NCI-H345 (cell line): ENCODE measurements around the gene HBQ1.
"Not testable (repeated sequence)": the region's sequence is repeated elsewhere in the genome, so short reads cannot be mapped to it uniquely, and the experiment has no call there.

ENCODE experiments used
- DNase-seq: peaks from one replicate; lab custom pipeline; 2025; lab: John Stamatoyannopoulos, UW

The HBQ1 gene

DNA sequence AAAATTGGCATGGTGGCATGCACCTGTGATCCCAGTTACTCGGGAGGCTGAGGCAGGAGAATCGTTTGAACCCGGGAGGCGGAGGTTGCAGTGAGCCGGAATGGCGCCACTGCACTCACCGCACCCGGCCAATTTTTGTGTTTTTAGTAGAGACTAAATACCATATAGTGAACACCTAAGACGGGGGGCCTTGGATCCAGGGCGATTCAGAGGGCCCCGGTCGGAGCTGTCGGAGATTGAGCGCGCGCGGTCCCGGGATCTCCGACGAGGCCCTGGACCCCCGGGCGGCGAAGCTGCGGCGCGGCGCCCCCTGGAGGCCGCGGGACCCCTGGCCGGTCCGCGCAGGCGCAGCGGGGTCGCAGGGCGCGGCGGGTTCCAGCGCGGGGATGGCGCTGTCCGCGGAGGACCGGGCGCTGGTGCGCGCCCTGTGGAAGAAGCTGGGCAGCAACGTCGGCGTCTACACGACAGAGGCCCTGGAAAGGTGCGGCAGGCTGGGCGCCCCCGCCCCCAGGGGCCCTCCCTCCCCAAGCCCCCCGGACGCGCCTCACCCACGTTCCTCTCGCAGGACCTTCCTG is at the start of gene HBQ1:
HBQ1 (plus strand) TSS at position 359 of the 575 bp plus-strand sequence; CDS start at position 387, 28 bp downstream.
- peak; percentile 28 for DNase-seq

DNA sequence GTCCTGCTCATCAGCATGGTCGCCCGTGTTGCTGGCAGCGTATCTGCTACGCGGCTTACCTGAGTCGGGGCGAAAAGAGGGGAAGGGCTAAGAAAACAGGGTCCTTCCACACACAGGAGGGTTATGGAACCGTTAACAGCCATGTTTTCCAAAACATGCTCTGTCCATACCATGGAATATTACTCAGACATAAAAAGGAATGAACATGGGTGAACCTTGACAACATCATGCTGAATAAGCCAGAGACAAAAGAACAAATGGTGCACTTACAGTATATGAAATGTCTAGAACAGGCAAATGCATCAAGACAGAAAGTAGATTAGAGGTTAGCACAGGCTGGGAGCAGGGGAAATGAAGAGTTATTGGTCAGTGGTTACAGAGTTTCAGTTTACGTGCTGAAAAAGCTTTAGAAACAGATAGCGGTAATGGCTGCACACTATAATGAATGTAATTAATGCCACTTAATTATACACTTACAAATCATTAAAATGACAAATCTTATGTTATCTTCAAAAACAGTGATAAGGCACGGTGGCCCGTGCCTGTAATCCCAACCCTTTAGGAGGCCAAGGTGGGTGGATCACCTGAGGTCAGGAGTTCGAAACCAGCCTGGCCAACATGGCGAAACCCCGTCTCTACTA is 49.6 kb upstream of the HBQ1 start:
- no peak for DNase-seq

DNA sequence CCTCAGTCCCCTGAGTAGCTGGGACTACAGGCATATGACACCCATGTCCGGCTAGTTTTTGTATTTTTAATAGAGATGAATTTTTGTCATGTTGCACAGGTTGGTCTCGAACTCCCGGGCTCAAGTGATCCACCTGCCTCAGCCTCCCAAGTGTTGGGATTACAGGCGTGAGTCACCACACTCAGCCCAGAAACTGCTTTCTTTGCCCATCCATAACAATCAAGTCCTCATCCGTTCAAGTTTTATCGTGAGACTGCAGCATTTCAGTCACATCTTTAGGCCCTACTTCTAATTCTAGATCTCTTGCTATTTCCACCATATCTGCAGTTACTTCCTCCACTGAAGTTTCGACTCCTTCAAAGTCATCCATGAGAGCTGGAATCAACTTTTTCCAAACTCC is 48.1 kb upstream of the HBQ1 start:
- DNase-seq, result no peak

DNA sequence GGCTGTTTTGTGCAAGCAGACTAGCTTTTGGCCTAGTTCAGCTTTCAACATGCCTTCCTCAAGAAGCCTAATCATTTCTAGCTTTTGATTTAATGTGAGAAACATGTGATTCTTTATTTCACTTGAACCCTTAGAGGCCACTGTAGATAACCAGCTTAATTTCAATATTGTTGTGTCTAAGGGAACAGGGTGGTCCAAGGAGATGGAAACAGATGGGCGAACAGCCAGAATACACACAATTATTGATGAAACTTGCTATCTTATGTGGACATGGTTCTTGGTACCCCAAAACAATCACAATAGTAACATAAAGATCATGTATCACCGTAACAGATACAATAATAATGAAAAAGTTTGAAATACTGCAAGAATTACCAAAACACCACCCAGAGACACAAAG is 46.5 kb upstream of the HBQ1 start:
- no peak for DNase-seq

DNA sequence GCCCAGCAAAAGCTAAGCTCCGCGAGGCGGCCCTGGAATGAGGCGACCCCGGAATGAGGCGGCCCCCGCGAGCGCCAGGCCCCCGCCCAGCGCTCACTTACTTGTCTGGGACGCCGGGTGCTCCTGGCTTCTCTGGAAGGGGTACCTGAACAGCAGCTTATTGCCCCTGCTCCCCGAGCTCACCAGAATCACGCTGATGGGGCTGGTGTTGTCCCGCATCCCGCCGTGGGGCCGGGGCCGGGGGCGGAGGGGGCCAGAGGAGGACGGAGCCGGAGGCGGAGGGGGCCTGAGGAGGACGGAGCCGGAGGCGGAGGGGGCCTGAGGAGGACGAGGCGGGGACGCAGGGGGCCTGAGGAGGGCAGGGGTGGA is 42.2 kb upstream of the HBQ1 start:
- no peak for DNase-seq

DNA sequence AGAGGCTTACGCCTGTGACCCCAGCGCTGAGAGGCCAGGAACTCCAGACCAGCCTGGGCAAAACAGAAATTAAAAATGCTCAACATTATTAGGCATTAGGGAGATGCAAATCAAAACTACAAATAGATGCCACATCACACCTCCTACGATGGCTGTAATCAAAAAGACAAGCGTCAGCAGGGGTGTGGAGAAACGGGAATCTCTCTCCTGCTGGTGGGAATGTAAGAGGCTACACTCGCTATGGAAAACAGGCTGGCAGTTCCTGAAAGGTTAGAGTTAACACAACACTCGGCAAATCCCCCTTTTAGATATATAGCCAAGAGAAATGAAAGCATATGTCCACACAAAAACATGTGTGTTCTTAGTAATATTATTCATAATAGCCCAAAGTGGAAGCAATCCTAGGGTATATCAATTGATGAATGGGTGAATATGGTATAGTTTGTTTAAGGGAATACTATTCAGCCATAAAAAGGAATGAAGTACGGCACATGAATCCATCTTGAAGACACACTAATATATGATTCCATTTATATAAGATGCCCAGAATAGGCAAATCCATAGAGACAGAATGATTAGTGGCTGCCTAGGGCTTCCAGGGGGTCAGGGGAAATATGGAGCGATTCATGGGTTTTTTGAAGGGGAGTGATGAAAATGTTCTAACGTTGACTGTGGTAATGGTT is 39.9 kb upstream of the HBQ1 start:
- no peak for DNase-seq

DNA sequence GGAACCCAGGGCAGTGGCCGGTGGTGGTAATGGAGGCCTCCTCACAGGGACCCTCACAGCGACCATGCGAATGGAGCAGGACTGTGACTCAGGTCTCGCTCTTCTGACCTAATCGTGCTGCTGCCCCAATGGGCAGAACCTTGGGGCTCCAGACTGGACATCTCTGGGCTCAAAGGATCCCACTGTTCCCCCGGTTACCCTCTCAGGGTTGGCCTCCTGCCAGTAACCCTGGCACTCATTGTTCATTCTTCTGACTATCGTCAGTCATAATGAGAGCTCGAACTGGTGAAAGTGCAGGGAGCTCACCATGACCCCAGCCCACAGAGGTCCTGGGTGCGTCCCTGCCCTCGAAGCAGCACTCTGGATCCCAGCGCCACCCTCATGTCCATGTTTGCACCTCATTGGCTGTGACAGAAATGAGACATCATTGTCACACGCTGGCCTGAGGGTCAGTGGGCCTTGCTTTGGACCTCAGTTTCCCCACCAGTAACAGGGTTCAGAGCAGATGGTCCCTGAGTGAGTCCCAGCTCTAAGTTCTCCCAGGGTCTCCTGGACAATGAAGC is 37.8 kb upstream of the HBQ1 start:
- DNase-seq, result no peak

DNA sequence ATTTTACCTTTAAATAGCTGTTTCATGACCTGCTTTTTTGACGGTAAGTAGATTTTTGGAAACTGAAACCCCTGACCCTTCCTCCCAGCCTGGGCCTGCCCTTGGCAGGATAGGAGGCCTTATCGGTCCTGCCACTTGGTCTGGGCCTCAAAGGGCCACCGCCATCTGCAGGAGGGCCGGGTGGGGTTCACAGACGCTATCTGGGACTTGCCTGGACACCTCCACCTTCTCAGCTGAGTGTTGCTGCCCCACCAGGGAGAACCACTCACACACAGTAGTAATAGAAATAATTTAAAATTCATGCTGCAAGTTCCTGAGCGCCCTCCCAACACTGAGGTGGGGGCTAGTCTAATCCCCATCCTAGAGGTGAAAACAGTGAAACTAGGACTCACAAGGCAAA is 37.2 kb upstream of the HBQ1 start:
- DNase-seq, result no peak

DNA sequence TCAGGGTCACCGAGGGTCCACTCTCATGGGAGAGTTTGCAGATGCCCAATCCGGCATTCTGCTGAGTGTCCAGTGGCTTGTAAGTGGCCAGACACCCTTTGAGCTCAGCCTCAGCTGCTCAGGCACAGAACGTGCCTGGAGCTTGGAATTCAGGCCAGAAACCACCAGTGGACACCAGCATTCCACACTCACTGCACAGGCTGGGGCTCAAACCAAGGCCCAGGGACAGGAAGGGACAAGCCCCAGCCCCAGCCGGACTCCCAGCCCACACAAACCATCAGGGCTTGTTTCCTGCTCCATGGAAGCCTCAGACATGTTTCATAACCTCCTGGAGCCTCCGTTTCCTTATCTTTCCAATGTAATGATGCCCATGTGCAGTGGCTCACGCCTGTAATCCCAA is 36.8 kb upstream of the HBQ1 start:
- no peak for DNase-seq

DNA sequence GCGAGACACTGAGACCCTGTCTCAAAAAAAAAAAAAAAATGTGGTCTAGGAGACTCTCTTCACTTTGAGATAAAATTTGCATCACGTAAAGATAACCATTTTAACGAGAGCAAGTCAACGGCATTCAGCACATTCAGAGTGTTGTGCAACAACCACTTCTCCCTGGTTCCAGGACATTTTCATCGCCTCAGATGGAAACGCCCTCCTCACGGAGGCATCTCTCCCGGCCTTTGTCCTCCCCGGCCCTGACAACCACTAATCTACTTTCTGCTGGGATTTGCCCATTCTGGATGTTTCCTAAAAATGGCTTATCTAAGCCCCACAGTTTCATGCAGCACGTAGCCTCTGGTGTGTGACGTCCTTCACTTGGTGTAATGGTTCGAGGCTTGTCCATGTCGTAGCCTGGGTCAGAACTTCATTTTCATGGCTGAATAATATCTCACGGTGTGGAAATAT is 35.4 kb upstream of the HBQ1 start:
- no peak for DNase-seq

DNA sequence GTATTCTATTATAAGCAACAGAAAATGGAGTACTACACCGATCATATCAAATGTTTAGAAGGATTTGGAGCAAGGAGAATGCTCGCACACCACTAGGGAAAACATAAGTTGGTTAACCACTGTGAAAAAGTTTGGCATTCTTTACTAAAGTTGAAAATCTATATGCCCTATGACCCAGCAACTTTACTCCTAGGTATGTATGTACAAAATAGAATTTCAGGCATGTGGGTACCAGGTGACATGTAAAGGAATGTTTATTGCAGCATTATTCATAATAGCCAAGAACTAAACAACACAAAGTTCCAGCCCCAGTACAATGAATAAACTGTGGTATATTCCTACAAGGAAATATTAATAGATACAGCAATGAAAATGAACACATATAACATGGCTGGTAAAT is 33.6 kb upstream of the HBQ1 start:
- DNase-seq, result no peak

DNA sequence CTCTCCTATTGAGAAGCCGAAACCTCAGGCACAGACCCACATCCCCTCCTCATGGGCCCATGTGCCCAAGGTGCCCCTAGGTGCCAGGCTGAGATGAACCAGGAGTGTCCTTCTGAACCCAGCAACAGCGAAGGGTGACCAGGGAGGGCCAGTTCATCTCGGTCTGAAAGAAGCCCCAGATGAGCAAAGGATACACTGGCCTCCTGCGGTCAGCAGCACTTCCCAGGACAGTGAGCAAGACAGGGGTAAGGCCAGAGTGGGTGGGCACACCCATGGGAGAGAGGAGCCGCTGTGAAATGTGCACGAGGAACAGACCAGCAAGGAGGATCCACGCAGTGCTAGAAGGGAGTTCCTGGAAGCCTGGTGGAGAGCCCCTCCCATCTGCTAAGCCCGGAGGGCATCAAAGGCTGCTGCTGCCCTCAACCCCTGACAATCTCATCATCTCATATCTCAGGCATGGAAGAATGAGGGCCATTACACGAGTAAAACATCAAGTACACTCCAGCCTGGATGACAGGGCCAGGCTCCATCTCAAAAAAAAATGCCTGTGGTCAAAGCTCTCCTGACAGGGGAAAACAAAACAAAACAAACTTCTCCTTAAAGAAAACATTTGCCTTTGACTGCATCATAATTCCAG is 31.1 kb upstream of the HBQ1 start:
- DNase-seq, result no peak

DNA sequence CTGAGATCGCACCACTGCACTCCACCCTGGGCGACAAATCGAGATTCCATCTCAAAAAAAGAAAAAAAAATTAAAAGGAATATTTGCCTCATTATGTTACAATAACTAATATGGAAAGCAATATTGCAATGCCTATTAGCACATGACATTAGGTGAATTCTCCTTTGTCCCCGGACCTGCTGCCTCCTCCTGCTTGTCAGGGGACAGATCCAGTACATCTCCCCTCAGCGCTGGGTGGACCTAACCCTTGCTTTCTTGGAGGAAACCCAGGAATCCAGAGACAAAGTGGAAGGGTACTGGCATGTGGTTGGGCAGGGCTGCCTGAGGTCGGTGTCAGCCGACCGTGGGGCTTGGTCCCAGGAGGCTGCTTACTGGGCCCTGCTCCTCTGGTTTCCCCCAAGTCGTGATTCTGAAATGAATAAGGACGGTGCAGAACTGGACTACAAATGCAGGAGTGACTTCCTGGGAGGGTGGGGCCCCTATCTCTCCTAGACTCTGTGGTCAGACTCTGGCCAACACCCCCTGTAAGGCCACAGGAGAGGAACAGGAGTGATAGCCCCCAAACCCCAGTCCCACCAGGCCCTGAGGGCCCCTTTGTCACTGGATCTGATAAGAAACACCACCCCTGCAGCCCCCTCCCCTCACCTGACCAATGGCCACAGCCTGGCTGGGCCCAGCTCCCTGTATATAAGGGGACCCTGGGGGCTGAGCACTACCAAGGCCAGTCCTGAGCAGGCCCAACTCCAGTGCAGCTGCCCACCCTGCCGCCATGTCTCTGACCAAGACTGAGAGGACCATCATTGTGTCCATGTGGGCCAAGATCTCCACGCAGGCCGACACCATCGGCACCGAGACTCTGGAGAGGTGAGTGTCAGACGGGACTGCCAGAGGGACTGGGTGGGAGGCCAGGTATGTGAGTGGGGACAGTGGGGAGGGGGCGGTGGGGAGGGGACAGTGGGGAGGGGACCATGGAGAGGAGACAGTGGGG is 27.8 kb upstream of the HBQ1 start, which contains the start of gene HBZ:
HBZ (plus strand) TSS at position 504 of the 988 bp plus-strand sequence; CDS start at position 770, 266 bp downstream.
- no peak for DNase-seq

DNA sequence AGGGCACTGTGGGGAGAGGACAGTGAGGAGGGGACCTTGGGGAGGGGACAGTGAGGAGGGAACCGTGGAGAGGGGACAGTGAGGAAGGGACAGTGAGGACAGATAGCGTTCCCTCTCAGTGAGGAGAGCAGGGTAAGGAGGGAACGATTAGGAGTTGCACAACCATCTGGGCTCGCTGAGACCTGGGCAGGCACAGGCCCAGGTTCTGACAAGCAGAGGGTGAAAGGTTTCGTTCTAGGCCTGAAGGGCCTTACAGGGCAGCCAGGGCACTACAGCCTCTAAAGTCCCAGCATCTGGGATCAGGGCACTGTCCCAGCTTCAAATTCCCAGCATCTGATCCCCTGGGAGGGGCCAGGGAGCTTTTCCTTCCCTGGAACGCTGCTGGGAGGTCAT is 27.1 kb upstream of the HBQ1 start:
- not testable (repeated sequence) for DNase-seq

DNA sequence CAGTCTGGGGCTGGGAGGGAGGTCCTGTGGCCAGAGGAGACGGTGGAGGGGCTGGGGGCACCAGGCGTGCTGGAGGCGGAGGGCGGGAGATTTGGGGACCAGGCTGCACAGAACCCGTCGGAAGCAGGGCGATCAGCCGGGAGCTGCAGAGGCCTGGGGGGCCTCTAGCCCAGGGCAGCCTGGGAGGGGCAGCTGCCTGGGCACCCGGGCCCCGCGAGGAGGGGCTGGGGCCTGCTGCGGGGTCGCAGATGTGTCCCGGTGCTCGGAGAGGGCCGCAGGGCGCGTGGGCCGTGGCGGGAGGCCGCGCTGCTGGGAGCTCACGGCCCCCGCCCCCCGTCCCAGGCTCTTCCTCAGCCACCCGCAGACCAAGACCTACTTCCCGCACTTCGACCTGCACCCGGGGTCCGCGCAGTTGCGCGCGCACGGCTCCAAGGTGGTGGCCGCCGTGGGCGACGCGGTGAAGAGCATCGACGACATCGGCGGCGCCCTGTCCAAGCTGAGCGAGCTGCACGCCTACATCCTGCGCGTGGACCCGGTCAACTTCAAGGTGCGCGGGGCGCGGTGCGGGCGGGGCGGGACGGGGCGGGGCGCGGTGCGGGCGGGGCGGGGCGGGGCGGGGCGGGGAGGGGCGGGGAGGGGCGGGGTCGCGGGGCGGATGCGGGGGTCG is 26.6 kb upstream of the HBQ1 start:
- DNase-seq, result not testable (repeated sequence)

DNA sequence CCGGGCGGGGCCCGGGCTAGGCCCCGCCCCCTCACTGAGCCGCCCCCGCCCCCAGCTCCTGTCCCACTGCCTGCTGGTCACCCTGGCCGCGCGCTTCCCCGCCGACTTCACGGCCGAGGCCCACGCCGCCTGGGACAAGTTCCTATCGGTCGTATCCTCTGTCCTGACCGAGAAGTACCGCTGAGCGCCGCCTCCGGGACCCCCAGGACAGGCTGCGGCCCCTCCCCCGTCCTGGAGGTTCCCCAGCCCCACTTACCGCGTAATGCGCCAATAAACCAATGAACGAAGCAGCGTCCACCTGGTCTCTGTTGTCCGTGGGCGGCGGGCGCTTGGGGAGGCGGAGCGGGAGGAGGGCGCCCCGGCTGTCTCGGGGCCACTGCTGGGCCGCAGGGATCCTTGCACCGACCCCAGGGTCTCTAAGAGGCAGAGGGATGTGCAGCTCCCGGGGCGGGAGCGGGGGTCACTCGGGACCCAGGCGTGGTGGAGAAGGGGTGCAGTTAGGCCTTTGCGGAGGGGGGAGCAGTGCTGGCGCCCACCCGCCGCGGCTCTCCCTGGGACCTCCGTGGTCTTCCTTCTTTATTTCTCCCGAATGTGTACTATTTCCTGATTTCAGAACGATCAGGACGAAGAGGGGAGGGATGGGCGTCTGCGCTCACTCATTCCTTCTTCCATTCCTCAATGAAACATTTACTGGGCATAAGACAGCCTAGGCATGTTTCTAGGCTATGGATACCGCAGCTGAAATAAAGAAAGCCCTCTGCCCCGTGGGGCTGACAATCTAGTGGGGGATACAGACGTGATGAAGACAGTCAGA is 25.8 kb upstream of the HBQ1 start:
- peak; percentile 26 for DNase-seq

DNA sequence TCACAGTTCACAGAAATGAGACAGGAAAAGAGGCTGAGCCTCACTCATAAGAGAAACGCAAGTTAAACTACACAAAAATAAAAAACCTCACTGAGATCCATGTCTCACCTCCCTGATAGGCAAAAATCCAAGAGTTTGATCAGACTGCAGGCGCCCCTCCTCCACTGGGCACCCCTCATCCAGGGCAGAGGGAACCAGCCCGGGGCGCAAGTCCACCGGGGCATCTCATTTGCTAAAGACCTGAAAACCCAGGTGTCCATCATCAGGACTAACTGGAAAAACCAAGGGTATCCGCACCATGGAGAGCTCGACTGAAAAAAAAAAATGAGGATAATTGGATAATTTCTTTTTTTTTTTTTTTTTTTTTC is 25.2 kb upstream of the HBQ1 start:
- no peak for DNase-seq

DNA sequence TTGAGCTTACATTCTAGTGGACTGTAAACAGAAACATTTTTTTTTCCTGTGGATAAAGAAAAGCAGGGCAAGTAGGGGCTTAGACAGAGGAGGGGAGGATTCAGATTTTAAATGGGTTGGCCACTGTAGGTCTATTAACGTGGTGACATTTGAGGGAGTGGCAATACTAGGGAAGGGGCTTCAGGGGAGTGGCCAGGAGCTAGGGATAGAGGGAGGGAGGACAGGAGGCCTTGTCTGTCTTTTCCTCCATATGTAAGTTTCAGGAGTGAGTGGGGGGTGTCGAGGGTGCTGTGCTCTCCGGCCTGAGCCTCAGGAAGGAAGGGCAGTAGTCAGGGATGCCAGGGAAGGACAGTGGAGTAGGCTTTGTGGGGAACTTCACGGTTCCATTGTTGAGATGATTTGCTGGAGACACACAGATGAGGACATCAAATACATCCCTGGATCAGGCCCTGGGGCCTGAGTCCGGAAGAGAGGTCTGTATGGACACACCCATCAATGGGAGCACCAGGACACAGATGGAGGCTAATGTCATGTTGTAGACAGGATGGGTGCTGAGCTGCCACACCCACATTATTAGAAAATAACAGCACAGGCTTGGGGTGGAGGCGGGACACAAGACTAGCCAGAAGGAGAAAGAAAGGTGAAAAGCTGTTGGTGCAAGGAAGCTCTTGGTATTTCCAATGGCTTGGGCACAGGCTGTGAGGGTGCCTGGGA is 21.0 kb upstream of the HBQ1 start:
- DNase-seq, result no peak

DNA sequence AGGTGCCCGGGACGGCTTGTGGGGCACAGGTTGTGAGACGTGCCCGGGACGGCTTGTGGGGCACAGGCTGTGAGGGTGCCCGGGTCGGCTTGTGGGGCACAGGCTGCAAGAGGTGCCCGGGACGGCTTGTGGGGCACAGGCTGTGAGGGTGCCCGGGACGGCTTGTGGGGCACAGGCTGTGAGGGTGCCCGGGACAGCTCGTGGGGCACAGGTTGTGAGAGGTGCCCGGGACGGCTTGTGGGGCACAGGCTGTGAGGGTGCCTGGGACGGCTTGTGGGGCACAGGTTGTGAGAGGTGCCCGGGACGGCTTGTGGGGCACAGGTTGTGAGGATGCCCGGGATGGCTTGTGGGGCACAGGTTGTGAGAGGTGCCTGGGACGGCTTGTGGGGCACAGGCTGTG is 20.0 kb upstream of the HBQ1 start:
- not testable (repeated sequence) for DNase-seq
